ENCODE results near the gene TRIM59. TPM values are rescaled to one million over a fixed set of nuclear protein-coding genes. Genes with fewer than 3 reads are reported as not detected.

Gene TRIM59
- polyA plus RNA-seq, 1 of the 3 experiments (the other 2 are of a cell fraction) = 4.1 TPM

DNA sequence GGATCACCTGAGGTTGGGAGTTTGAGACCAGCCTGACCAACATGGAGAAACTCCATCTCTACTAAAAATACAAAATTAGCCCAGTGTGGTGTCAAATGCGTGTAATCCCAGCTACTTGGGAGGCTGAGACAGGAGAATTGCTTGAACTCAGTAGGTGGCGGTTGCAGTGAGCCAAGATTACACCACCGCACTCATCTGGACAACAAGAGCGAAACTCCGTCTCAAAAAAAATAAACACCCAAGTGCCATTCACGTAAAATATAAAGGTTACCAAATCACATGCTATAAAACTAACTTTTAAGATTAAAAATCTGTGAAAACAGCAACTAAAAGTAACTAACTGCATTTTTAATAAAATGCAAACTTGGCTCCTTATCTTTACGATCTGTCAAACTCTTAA lies 8.9 kb downstream of the TRIM59 start:
- Histone ChIP-seq H3F3A (replicated peaks; ENCODE audit: insufficient read depth) (peaks cover 42% of the 10 kb centered on the region), H3K27ac (ENCODE audit: low read depth in 2 of 2, low read length in 1 of 2) (no peak overlapping the region), H3K4me2 (no peak overlapping the region), H3K27me3 (ENCODE audit: insufficient read depth) (no peaks in the 10 kb centered on the region), H3K4me1 (ENCODE audit: control insufficient read depth in 1 of 2, insufficient read depth in 2 of 2, low read depth in 1 of 2, low read length in 1 of 2) (no peaks in the 10 kb centered on the region), H3K79me2 (ENCODE audit: insufficient read depth) (peaks cover 100% of the 10 kb centered on the region), H3K36me3 (replicated peaks in 1 of 2; ENCODE audit: control insufficient read depth in 1 of 2, insufficient read depth in 2 of 2, low read length in 1 of 2) (peaks cover 27 to 59% of the 10 kb centered on the region in 2 experiments), H2AFZ (ENCODE audit: low read depth) (no peak overlapping the region), H3K9me3 (no peaks in the 10 kb centered on the region), H3K9ac (no peak overlapping the region), H4K20me1 (ENCODE audit: insufficient read depth) (no peaks in the 10 kb centered on the region), H3K4me3 (ENCODE audit: low read depth in 2 of 2, low read length in 1 of 2) (no peak overlapping the region), H3K9me2 (no peaks in the 10 kb centered on the region)
- WGBS (ENCODE audit: low lambda C conversion rate) = 96% methylated on average over 7 of the region's 7 CpGs
- no peak for DNase-seq
- ChIA-PET POLR2A (no interaction called here), CTCF (interaction anchor here (1.4 kb wide), 1 partner anchor 8 kb away, joined by 3 read pairs; no protein-coding TSS in a partner anchor)
- TF ChIP-seq, protein P1, sequence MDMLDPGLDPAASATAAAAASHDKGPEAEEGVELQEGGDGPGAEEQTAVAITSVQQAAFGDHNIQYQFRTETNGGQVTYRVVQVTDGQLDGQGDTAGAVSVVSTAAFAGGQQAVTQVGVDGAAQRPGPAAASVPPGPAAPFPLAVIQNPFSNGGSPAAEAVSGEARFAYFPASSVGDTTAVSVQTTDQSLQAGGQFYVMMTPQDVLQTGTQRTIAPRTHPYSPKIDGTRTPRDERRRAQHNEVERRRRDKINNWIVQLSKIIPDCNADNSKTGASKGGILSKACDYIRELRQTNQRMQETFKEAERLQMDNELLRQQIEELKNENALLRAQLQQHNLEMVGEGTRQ (IDR thresholded peaks at IDR 0.05; ENCODE audit: borderline replicate concordance, low read depth, low read length) = no peak
- TF ChIP-seq CHD2 (IDR thresholded peaks at IDR 0.05; ENCODE audit: low read length, partially characterized antibody) (no peak), TEAD4 (IDR thresholded peaks at IDR 0.05; ENCODE audit: borderline replicate concordance, insufficient read depth) (no peak), RAD21 (IDR thresholded peaks at IDR 0.05; ENCODE audit: low read length) (no peak), GATA2 (CRISPR knock-in tag; IDR thresholded peaks at IDR 0.05) (no peak), FOXM1 (IDR thresholded peaks at IDR 0.05; ENCODE audit: low read depth) (no peak), SMC3 (IDR thresholded peaks at IDR 0.05; ENCODE audit: low read depth, low read length) (no peak), YY1 (IDR thresholded peaks at IDR 0.05; ENCODE audit: low read depth) (no peak), EZH2phosphoT487 (IDR thresholded peaks at IDR 0.05; ENCODE audit: borderline replicate concordance, low read depth) (no peak)

DNA sequence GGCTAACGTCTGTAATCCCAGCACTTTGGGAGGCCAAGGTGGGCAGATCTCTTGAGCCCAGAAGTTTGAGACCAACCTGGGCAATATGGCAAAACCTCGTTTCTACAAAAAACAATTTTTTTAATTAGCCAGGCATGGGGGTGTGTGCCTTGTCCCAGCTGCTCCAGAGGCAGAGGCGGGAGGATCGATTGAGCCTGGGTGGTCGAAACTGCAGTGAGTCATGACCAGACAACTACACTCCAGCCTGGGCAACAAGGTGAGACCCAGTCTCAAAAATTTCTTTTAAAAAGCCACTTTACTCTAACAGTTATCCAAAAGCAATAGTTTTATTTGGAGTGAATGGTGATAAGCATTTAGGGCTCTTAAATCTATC lies 12.5 kb downstream of the TRIM59 start:
- Histone ChIP-seq H3K4me2 (no peak overlapping the region), H3K36me3 (replicated peaks in 1 of 2; ENCODE audit: control insufficient read depth in 1 of 2, insufficient read depth in 2 of 2, low read length in 1 of 2) (peaks cover 55 to 68% of the 10 kb centered on the region in 2 experiments), H3K4me3 (ENCODE audit: low read depth in 2 of 2, low read length in 1 of 2) (no peak overlapping the region), H3K4me1 (ENCODE audit: control insufficient read depth in 1 of 2, insufficient read depth in 2 of 2, low read depth in 1 of 2, low read length in 1 of 2) (no peaks in the 10 kb centered on the region), H3K9ac (no peak overlapping the region), H3K27ac (ENCODE audit: low read depth in 2 of 2, low read length in 1 of 2) (no peak overlapping the region), H3K9me3 (no peaks in the 10 kb centered on the region), H4K20me1 (ENCODE audit: insufficient read depth) (no peaks in the 10 kb centered on the region), H3K9me2 (no peaks in the 10 kb centered on the region), H2AFZ (ENCODE audit: low read depth) (no peak overlapping the region), H3K27me3 (ENCODE audit: insufficient read depth) (no peaks in the 10 kb centered on the region), H3F3A (replicated peaks; ENCODE audit: insufficient read depth) (peaks cover 72% of the 10 kb centered on the region), H3K79me2 (ENCODE audit: insufficient read depth) (peaks cover 98% of the 10 kb centered on the region)
- 85% methylated on average over 5 of the region's 5 CpGs for WGBS (ENCODE audit: low lambda C conversion rate)
- no peak for DNase-seq
- POLR2A ChIA-PET = no interaction called here
- CTCF ChIA-PET = interaction anchor here (0.8 kb wide), 1 partner anchor 11 kb away, joined by 3 read pairs; no protein-coding TSS in a partner anchor
- no peak for TF ChIP-seq TCF12 (IDR thresholded peaks at IDR 0.05)
- TF ChIP-seq, protein P2, sequence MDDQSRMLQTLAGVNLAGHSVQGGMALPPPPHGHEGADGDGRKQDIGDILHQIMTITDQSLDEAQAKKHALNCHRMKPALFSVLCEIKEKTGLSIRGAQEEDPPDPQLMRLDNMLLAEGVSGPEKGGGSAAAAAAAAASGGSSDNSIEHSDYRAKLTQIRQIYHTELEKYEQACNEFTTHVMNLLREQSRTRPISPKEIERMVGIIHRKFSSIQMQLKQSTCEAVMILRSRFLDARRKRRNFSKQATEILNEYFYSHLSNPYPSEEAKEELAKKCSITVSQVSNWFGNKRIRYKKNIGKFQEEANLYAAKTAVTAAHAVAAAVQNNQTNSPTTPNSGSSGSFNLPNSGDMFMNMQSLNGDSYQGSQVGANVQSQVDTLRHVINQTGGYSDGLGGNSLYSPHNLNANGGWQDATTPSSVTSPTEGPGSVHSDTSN (IDR thresholded peaks at IDR 0.05) = no peak
- TF ChIP-seq FOXM1 (IDR thresholded peaks at IDR 0.05; ENCODE audit: low read depth) = no peak
- TF ChIP-seq MXI1 (IDR thresholded peaks at IDR 0.05; ENCODE audit: low read depth, low read length) = no peak
- TF ChIP-seq TEAD4 (IDR thresholded peaks at IDR 0.05; ENCODE audit: borderline replicate concordance, insufficient read depth) = no peak
- TF ChIP-seq, protein P3, sequence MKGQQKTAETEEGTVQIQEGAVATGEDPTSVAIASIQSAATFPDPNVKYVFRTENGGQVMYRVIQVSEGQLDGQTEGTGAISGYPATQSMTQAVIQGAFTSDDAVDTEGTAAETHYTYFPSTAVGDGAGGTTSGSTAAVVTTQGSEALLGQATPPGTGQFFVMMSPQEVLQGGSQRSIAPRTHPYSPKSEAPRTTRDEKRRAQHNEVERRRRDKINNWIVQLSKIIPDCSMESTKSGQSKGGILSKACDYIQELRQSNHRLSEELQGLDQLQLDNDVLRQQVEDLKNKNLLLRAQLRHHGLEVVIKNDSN (IDR thresholded peaks at IDR 0.05; ENCODE audit: borderline replicate concordance, low read depth) = no peak
- TF ChIP-seq, protein P4, sequence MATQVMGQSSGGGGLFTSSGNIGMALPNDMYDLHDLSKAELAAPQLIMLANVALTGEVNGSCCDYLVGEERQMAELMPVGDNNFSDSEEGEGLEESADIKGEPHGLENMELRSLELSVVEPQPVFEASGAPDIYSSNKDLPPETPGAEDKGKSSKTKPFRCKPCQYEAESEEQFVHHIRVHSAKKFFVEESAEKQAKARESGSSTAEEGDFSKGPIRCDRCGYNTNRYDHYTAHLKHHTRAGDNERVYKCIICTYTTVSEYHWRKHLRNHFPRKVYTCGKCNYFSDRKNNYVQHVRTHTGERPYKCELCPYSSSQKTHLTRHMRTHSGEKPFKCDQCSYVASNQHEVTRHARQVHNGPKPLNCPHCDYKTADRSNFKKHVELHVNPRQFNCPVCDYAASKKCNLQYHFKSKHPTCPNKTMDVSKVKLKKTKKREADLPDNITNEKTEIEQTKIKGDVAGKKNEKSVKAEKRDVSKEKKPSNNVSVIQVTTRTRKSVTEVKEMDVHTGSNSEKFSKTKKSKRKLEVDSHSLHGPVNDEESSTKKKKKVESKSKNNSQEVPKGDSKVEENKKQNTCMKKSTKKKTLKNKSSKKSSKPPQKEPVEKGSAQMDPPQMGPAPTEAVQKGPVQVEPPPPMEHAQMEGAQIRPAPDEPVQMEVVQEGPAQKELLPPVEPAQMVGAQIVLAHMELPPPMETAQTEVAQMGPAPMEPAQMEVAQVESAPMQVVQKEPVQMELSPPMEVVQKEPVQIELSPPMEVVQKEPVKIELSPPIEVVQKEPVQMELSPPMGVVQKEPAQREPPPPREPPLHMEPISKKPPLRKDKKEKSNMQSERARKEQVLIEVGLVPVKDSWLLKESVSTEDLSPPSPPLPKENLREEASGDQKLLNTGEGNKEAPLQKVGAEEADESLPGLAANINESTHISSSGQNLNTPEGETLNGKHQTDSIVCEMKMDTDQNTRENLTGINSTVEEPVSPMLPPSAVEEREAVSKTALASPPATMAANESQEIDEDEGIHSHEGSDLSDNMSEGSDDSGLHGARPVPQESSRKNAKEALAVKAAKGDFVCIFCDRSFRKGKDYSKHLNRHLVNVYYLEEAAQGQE (IDR thresholded peaks at IDR 0.05; ENCODE audit: low read depth, low read length) = no peak
- TF ChIP-seq, protein P5, sequence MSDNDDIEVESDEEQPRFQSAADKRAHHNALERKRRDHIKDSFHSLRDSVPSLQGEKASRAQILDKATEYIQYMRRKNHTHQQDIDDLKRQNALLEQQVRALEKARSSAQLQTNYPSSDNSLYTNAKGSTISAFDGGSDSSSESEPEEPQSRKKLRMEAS (IDR thresholded peaks at IDR 0.05; ENCODE audit: low read depth) = no peak
- TF ChIP-seq NFIC (IDR thresholded peaks at IDR 0.05; ENCODE audit: borderline replicate concordance) = no peak
- TF ChIP-seq, protein P6, sequence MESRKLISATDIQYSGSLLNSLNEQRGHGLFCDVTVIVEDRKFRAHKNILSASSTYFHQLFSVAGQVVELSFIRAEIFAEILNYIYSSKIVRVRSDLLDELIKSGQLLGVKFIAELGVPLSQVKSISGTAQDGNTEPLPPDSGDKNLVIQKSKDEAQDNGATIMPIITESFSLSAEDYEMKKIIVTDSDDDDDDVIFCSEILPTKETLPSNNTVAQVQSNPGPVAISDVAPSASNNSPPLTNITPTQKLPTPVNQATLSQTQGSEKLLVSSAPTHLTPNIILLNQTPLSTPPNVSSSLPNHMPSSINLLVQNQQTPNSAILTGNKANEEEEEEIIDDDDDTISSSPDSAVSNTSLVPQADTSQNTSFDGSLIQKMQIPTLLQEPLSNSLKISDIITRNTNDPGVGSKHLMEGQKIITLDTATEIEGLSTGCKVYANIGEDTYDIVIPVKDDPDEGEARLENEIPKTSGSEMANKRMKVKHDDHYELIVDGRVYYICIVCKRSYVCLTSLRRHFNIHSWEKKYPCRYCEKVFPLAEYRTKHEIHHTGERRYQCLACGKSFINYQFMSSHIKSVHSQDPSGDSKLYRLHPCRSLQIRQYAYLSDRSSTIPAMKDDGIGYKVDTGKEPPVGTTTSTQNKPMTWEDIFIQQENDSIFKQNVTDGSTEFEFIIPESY (IDR thresholded peaks at IDR 0.05; ENCODE audit: borderline replicate concordance, low read depth) = no peak
- TF ChIP-seq TAF1 (IDR thresholded peaks at IDR 0.05; ENCODE audit: borderline replicate concordance, low read depth, low read length) = no peak
